GM18907 (cell line): ENCODE results near the gene OR2K2.
"Not testable (repeated sequence)": the region's sequence is repeated elsewhere in the genome, so short reads cannot be mapped to it uniquely, and the experiment has no call there.

Source experiments
- ATAC-seq: cut with Tn5 transposase; IDR thresholded peaks from one replicate; pipeline ENCODE4 v1.9.1; 2021; ENCODE audit warnings: mild to moderate bottlenecking, moderate library complexity; ENCODE audit not compliant: unreplicated experiment

OR2K2 gene

DNA sequence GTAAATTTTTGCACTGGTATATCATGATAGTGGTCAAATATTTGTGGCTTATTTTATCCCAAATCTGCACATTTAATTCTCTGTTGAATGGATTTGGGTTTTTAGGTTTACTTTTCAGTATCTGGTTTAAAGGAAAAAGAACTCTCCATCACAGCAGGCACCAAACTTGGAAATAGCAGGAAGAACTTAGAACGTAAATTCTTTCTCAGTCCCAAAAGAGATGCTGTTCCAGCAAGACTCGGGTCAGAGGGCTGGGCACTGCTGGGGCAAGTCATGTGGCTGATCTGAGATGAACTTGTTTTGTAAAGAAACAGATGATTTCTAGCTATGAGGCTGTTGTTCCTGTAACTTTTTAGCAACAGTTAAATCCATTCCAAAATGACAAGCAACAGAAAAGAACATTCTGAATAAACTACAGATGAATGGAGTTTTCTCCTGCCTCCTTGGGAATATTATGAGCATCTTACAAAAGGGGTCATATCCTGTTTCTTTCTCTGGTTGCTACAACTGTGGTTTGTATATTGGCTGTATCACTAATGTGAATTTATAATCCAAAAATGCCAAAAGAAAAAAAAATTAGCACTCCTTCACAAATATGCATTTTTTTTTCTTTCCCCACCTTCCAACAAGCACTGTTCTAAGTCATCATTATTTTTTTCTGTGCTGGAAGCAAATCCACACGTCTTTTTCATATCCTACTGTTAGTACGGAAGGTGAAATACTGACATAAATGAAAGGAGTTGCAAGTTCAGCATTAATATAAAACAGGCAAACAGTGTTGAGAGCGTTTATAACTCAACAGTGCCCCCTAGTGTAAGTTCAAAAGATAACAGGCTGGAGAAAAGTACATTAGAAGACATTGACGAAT lies 31.1 kb downstream of the OR2K2 start:
- ATAC-seq = no peak

DNA sequence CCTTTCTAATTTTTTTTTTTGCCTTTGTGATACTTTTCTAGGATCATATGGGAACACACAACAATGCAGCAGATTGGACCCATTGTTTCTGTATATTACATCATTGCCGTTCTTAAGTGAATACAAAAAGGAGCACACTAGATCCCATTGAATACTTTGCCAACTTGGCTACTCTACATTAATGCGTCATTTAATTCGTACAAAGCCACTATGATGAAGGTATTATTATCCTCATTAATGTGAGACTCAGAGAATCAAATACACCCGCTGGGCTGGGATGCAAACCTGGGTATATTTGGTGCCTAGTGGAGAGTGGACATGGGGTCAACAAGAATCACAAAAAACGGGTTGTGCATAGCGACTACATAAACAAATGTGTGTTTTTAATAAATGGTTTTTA lies 31.9 kb downstream of the OR2K2 start:
- no peak for ATAC-seq

DNA sequence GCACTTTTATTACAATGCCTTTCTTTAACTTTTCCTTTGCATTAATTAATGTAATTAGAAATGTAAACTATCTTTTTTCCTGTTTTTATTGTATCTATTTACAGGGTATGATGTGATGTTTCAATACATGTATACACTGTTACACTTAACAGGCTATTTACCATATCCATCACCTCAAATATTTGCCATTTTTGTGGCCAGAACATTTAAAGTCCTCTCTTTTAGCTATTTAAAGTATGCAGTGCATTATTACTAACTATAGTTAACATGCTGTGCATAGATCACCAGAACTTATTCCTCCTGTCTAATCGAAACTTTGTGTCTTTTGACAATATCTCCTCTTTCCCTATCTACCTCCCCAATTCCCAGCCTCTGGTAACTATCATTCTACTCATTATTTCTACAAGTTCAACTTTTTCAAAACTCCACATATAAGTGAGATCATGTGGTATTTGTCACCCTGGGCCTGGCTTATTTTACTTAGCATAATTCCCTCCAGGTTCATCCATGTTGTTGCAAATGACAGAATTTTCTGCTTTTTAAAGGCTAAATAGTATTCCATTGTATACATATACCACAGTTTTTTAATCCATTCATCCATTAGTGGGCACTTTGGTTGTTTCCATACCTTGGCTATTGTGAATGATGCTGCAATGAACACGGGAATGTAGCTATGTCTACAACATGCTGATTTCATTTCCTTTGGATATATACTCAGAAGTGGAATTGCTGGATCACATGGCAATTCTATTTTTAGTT lies 32.8 kb downstream of the OR2K2 start:
- ATAC-seq = no peak

DNA sequence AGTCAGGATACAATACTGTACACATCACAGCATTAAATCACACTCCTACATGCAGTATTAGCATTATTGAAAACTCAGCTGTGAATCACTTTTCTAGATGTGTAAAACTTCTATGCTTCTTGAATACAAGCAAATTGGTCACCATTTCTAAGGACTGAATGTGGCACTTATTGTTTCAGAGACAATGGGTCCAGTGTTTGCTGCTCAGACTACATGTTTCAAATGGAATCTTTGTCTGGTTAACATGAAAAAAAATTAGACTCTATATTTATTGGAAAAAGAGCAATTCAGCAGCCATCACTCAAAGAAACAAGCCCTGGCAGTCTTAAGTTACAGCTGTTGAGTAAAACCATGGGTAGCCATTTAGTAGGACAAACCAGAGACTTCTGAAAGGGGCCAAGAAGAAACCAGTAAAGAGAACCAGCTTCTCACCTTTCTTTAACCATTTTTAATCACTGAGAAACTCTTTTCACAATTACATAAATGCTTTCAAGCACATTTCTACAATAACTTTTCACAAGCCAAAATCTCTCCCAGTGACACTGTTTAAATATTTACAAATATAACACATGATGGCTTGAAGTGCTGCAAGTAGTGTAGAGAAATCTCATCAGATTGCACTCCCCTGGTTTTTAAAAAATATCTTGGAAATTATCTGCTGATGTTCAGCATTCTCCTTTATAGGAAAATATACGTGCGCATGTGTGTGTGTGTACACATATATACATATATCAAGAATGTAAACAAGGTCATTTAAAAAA lies 35.2 kb downstream of the OR2K2 start:
- ATAC-seq = no peak

DNA sequence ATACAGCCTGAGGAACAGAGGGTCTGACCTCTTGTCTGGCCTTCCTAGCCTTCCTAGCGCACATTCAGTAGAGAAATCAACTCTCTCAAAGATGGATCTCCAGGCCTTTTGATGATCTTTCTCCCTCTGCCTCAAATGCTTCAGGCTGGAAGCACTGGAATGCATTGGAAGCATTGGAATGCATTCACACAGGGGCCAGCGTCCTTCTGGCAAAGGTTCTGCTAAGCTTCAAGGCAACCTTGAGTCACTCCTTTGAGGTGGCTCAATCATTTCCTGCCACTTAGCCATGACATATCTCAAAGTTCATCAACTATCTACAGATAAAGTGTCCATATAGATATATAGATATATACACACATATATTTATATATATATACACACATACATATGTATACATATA lies 42.9 kb downstream of the OR2K2 start:
- ATAC-seq = no peak

DNA sequence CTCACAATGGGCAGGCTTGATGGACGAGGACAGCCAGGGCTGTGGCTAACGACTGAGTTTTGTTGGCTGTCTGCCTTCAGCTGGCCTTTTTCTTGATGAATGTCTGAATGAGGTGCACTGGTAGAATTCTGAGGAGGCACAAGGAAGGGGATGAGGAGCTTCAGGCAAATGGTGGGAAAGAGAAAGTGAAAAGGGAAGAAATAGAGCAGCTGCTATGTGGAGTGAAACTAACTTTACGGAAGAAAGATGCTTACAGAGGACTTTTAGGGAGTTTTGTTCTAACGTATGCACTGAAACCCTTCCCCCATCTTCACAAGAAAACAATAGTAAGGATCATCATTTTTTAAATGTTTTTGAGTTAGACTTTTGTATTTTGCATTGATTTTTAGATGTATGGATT lies 45.3 kb downstream of the OR2K2 start:
- no peak for ATAC-seq

DNA sequence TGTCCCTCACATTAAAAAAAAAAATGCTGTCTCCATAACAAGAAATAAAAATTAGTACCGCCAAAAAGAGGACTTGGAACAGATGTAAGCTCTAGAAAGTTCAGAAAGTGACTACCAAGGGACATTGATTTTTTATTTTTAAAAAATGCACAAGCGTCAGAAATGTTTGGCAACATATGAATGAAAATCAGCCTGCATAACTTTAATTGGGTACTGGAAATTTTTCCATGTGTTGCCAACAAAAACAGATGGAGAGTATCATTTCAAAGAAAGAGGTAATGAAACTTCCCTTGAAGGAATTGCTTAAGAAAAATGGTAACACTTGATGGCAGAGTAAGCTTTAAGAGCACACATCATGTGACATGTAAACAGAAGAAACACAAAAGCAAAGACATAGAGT lies 47.2 kb downstream of the OR2K2 start:
- ATAC-seq = no peak

DNA sequence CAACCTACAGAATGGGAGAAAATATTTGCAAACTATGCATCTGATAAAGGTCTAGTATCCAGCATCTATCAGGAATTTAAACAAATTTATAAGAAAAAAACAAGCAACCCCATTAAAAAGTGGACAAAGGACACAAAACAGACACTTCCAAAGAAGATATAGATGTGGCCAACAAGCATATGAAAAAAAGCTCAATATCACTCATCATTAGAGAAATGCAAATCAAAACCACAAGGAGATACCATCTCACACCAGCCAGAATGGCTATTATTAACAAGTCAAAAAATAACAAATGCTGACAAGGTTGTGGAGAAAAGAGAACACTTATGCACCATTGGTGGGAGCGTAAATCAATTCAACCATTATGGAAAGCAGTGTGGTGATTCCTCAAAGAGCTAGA lies 49.2 kb downstream of the OR2K2 start:
- not testable (repeated sequence) for ATAC-seq
